ENCODE measurements around the gene POP4. TPM values are rescaled to one million over a fixed set of nuclear protein-coding genes. Genes with fewer than 3 reads are reported as not detected.

POP4 gene
- total and polyA plus RNA-seq, 2 of the 13 experiments (the other 11 are each of a cell fraction or from before 2014, with no cell fraction given) = 32.2 to 84.0 TPM

DNA sequence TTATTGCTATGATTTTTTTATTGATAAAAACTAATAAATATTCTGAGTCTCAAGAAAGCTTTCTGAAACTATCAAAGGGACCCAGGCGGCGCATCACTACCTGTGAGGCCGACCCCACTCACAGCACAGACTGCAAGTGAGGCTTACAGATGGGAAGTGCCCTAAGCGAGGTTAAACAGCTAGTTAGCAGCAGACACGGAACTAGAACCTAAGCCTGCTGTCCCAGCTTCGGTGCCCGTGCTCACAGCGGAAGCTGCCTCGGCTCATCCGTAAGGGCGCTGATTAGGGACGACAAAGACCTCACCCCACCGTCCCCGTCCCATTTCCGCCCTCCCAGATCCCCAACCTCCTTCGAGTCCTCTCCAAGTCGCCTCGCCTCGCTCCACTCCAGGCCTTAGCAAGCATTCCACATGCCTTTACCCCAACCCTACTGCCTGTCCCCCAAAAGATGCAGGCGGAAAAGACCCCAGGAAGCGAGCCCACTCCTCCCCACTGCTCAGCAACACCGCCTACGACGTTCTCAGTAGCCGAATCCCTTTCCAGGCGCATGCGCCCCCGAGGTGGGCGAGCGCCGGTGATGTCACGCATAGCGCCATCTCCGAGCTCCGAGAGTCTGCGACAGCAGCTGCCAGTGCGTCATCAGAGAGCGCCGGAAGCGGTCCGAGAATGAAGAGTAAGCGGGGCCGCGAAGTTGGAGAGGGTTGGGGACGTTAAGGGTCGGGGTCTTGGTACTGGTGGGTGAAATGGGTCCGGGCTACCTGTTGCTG lies at the start of gene POP4 (continued):
- TF ChIP-seq, protein P1, sequence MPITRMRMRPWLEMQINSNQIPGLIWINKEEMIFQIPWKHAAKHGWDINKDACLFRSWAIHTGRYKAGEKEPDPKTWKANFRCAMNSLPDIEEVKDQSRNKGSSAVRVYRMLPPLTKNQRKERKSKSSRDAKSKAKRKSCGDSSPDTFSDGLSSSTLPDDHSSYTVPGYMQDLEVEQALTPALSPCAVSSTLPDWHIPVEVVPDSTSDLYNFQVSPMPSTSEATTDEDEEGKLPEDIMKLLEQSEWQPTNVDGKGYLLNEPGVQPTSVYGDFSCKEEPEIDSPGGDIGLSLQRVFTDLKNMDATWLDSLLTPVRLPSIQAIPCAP (CRISPR knock-in tag; IDR thresholded peaks at IDR 0.05; ENCODE audit: low read depth) = no peak
- TF ChIP-seq MAFK (conservative IDR thresholded peaks at IDR 0.05 in 1 of 2, IDR thresholded peaks at IDR 0.05 in 1 of 2; ENCODE audit: low read length in 2 of 2) (no peak), ARNT2 (CRISPR knock-in tag; IDR thresholded peaks at IDR 0.05; ENCODE audit: low read depth) (peak; percentile 44; the same call in 1 of the 2 replicates), SALL1 (CRISPR knock-in tag; IDR thresholded peaks at IDR 0.05) (peak; percentile 62), ZNF563 (CRISPR knock-in tag; IDR thresholded peaks at IDR 0.05) (0 out of 2 replicates have a peak, but pooled peaks have one; percentile 72), ZNF225 (CRISPR knock-in tag; IDR thresholded peaks at IDR 0.05) (peak; percentile 36; the same call in 1 of the 2 replicates), RFXANK (CRISPR knock-in tag; IDR thresholded peaks at IDR 0.05) (no peak), EHMT2 (IDR thresholded peaks at IDR 0.05; ENCODE audit: borderline replicate concordance, low read depth, low read length) (no peak), KLF11 (CRISPR knock-in tag; IDR thresholded peaks at IDR 0.05) (0 out of 2 replicates have a peak, but pooled peaks have one; percentile 41), ZNF3 (CRISPR knock-in tag; IDR thresholded peaks at IDR 0.05) (no peak), HNRNPK (IDR thresholded peaks at IDR 0.05; ENCODE audit: low read depth, low read length, poor library complexity, severe bottlenecking) (no peak), ZNF703 (CRISPR knock-in tag; IDR thresholded peaks at IDR 0.05; ENCODE audit: borderline replicate concordance) (0 out of 2 replicates have a peak, but pooled peaks have one; percentile 16), DNMT1 (CRISPR knock-in tag; IDR thresholded peaks at IDR 0.05) (no peak), ZNF761 (CRISPR knock-in tag; conservative IDR thresholded peaks at IDR 0.05) (no peak), ZNF350 (CRISPR knock-in tag; IDR thresholded peaks at IDR 0.05; ENCODE audit: borderline replicate concordance, low read depth) (peak; percentile 91), SRSF9 (IDR thresholded peaks at IDR 0.05; ENCODE audit: borderline replicate concordance, insufficient read depth, low read depth, low read length, poor library complexity, severe bottlenecking) (no peak), MAFF (IDR thresholded peaks at IDR 0.05; ENCODE audit: low read depth, low read length) (no peak), ZNF34 (CRISPR knock-in tag; IDR thresholded peaks at IDR 0.05; ENCODE audit: borderline replicate concordance) (no peak)
- TF ChIP-seq, protein P2, sequence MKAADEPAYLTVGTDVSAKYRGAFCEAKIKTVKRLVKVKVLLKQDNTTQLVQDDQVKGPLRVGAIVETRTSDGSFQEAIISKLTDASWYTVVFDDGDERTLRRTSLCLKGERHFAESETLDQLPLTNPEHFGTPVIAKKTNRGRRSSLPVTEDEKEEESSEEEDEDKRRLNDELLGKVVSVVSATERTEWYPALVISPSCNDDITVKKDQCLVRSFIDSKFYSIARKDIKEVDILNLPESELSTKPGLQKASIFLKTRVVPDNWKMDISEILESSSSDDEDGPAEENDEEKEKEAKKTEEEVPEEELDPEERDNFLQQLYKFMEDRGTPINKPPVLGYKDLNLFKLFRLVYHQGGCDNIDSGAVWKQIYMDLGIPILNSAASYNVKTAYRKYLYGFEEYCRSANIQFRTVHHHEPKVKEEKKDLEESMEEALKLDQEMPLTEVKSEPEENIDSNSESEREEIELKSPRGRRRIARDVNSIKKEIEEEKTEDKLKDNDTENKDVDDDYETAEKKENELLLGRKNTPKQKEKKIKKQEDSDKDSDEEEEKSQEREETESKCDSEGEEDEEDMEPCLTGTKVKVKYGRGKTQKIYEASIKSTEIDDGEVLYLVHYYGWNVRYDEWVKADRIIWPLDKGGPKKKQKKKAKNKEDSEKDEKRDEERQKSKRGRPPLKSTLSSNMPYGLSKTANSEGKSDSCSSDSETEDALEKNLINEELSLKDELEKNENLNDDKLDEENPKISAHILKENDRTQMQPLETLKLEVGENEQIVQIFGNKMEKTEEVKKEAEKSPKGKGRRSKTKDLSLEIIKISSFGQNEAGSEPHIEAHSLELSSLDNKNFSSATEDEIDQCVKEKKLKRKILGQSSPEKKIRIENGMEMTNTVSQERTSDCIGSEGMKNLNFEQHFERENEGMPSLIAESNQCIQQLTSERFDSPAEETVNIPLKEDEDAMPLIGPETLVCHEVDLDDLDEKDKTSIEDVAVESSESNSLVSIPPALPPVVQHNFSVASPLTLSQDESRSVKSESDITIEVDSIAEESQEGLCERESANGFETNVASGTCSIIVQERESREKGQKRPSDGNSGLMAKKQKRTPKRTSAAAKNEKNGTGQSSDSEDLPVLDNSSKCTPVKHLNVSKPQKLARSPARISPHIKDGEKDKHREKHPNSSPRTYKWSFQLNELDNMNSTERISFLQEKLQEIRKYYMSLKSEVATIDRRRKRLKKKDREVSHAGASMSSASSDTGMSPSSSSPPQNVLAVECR (CRISPR knock-in tag; IDR thresholded peaks at IDR 0.05; ENCODE audit: borderline replicate concordance) = peak; percentile 92
